HG03159 (cell line): ENCODE results near the gene ZNF91.
"Not testable (repeated sequence)": the region's sequence is repeated elsewhere in the genome, so short reads cannot be mapped to it uniquely, and the experiment has no call there.

Source experiments
- ATAC-seq: cut with Tn5 transposase; IDR thresholded peaks from one replicate; pipeline ENCODE4 v1.9.1; 2021; ENCODE audit warnings: mild to moderate bottlenecking, moderate library complexity; ENCODE audit not compliant: unreplicated experiment

ZNF91 gene

GRCh38 chr19:23399443-23399842, 4.2 kb upstream of the ZNF91 start:
- no peak for ATAC-seq

GRCh38 chr19:23395722-23396117, 449 bp upstream of the ZNF91 start:
- ATAC-seq: not testable (repeated sequence)

GRCh38 chr19:23394511-23394910, 760 bp downstream of the ZNF91 start:
- no peak for ATAC-seq

- ATAC-seq: no peak
Observed at GRCh38 chr19:23393121-23393520, 2.1 kb downstream of the ZNF91 start.

GRCh38 chr19:23391236-23391635, 4.0 kb downstream of the ZNF91 start:
- no peak for ATAC-seq

GRCh38 chr19:23385404-23385803, 9.9 kb downstream of the ZNF91 start:
- ATAC-seq: no peak

GRCh38 chr19:23384858-23385257, 10.4 kb downstream of the ZNF91 start:
- no peak for ATAC-seq

- no peak for ATAC-seq
Observed at GRCh38 chr19:23384166-23384565, 11.1 kb downstream of the ZNF91 start.

- ATAC-seq: no peak
Observed at GRCh38 chr19:23382955-23383354, 12.3 kb downstream of the ZNF91 start.

- no peak for ATAC-seq
Observed at GRCh38 chr19:23381114-23381513, 14.2 kb downstream of the ZNF91 start.

GRCh38 chr19:23379671-23380070, 15.6 kb downstream of the ZNF91 start:
- not testable (repeated sequence) for ATAC-seq

GRCh38 chr19:23378948-23379347, 16.3 kb downstream of the ZNF91 start:
- no peak for ATAC-seq

GRCh38 chr19:23377276-23377675, 18.0 kb downstream of the ZNF91 start:
- ATAC-seq: no peak

- ATAC-seq: no peak
Observed at GRCh38 chr19:23366437-23366836, 28.8 kb downstream of the ZNF91 start.

- not testable (repeated sequence) for ATAC-seq
Observed at GRCh38 chr19:23366031-23366430, 29.2 kb downstream of the ZNF91 start.

- ATAC-seq: no peak
Observed at GRCh38 chr19:23365222-23365621, 30.0 kb downstream of the ZNF91 start.

- ATAC-seq: not testable (repeated sequence)
Observed at GRCh38 chr19:23361843-23362242, 33.4 kb downstream of the ZNF91 start.

GRCh38 chr19:23351806-23352205, 43.5 kb downstream of the ZNF91 start:
- no peak for ATAC-seq

GRCh38 chr19:23346696-23347095, 48.6 kb downstream of the ZNF91 start:
- no peak for ATAC-seq

- no peak for ATAC-seq
Observed at GRCh38 chr19:23345838-23346237, 49.4 kb downstream of the ZNF91 start.

- ATAC-seq: no peak
Observed at GRCh38 chr19:23343434-23344010, 51.7 kb downstream of the ZNF91 start.

- no peak for ATAC-seq
Observed at GRCh38 chr19:23328211-23328610, 67.1 kb downstream of the ZNF91 start.

- no peak for ATAC-seq
Observed at GRCh38 chr19:23321953-23322549, 73.2 kb downstream of the ZNF91 start.
